SK-N-SH (cell line): ENCODE measurements around the gene IGFALS. TPM values are rescaled to one million over a fixed set of nuclear protein-coding genes. Genes with fewer than 3 reads are reported as not detected.

ENCODE experiments used
- CTCF ChIA-PET: fragments of 300-600, 350-600 bp; formaldehyde crosslinking; extraction: SDS; loops from one replicate; lab custom pipeline; 2021; lab: Yijun Ruan, JAX
- POLR2A ChIA-PET: fragments of 350-600 bp; sonication (Branson Sonifier 250); formaldehyde crosslinking; extraction: SDS; loops from one replicate; lab custom pipeline; 2020; ENCODE audit warnings: antibody characterized with exemption, inconsistent platforms; lab: Yijun Ruan, JAX
- DNase-seq: peaks from one replicate; pipeline ENCODE4 v3.0.0; 2012
- H2AFZ ChIP-seq: fragments of 200-600 bp; sonication (generic); 2 replicates; pipeline ENCODE4 v1.8.1; 2016; ENCODE audit warnings: antibody characterized with exemption, mild to moderate bottlenecking, low read depth
- H3F3A ChIP-seq: fragments of 200-600 bp; sonication (generic); replicated peaks from 2 replicates; pipeline ENCODE3; 2016; ENCODE audit warnings: antibody characterized with exemption, mild to moderate bottlenecking; ENCODE audit not compliant: insufficient read depth
- H3K27ac ChIP-seq, 2 experiments: fragments of 200-500 bp in 1 of 2; fragments of 200-600 bp in 1 of 2; sonication (Bioruptor generic) in 1 of 2; sonication (generic), shearing (Covaris generic) in 1 of 2; 2 replicates each; pipeline versions ENCODE4 v1.5.1 to v1.6.1; 2014 to 2016; ENCODE audit warnings: low read depth in 2 of 2, inconsistent platforms in 1 of 2, low read length in 1 of 2, mild to moderate bottlenecking in 1 of 2, mixed read lengths in 1 of 2
- H3K27me3 ChIP-seq: fragments of 200-600 bp; sonication (generic), shearing (Covaris generic); 2 replicates; pipeline ENCODE4 v1.6.1; 2016; ENCODE audit warnings: mixed run types; ENCODE audit not compliant: insufficient read depth
- H3K36me3 ChIP-seq, 2 experiments: fragments of 200-500 bp in 1 of 2; fragments of 200-600 bp in 1 of 2; sonication (Bioruptor generic) in 1 of 2; sonication (generic) in 1 of 2; replicated peaks in 1 of 2; 2 replicates each; pipeline versions ENCODE3 to v1.5.1; 2014 to 2016; ENCODE audit warnings: low read length in 1 of 2, mild to moderate bottlenecking in 1 of 2; ENCODE audit not compliant: insufficient read depth in 2 of 2, control insufficient read depth in 1 of 2
- H3K4me1 ChIP-seq, 2 experiments: fragments of 200-500 bp in 1 of 2; fragments of 200-600 bp in 1 of 2; sonication (Bioruptor generic) in 1 of 2; sonication (generic), shearing (Covaris generic) in 1 of 2; 2 replicates each; pipeline versions ENCODE4 v1.5.1 to v1.6.1; 2014 to 2016; ENCODE audit warnings: low read depth in 1 of 2, low read length in 1 of 2, mixed run types in 1 of 2; ENCODE audit not compliant: insufficient read depth in 2 of 2, control insufficient read depth in 1 of 2
- H3K4me2 ChIP-seq: fragments of 200-600 bp; sonication (generic), shearing (Covaris generic); 2 replicates; pipeline ENCODE4 v1.6.1; 2017; ENCODE audit warnings: mixed run types
- H3K4me3 ChIP-seq, 2 experiments: fragments of 200-500 bp in 1 of 2; fragments of 200-600 bp in 1 of 2; sonication (Bioruptor generic) in 1 of 2; sonication (generic), shearing (Covaris generic) in 1 of 2; 2 replicates each; pipeline versions ENCODE4 v1.5.1 to v1.8.1; 2014 to 2016; ENCODE audit warnings: low read depth in 2 of 2, inconsistent platforms in 1 of 2, low read length in 1 of 2, mild to moderate bottlenecking in 1 of 2, mixed read lengths in 1 of 2, moderate library complexity in 1 of 2
- H3K79me2 ChIP-seq: fragments of 200-600 bp; sonication (generic); 2 replicates; pipeline ENCODE4 v1.8.1; 2017; ENCODE audit warnings: mild to moderate bottlenecking; ENCODE audit not compliant: insufficient read depth
- H3K9ac ChIP-seq: fragments of 200-600 bp; sonication (generic); 2 replicates; pipeline ENCODE4 v1.6.1; 2017; ENCODE audit warnings: mixed run types
- H3K9me2 ChIP-seq: fragments of 200-600 bp; sonication (generic); 2 replicates; pipeline ENCODE4 v1.6.1; 2017; ENCODE audit warnings: mixed run types
- H3K9me3 ChIP-seq: fragments of 200-600 bp; sonication (generic); 2 replicates; pipeline ENCODE4 v1.6.1; 2017; ENCODE audit warnings: mixed run types, mild to moderate bottlenecking, moderate library complexity
- H4K20me1 ChIP-seq: fragments of 200-600 bp; sonication (generic); 2 replicates; pipeline ENCODE4 v1.6.1; 2017; ENCODE audit warnings: mild to moderate bottlenecking, mixed run types; ENCODE audit not compliant: insufficient read depth
- CHD2 ChIP-seq: fragments of 150-350 bp; IDR thresholded peaks from 2 replicates; pipeline ENCODE4 v1.6.1; 2018; ENCODE audit warnings: low read length; ENCODE audit not compliant: partially characterized antibody
- CTCF ChIP-seq: fragments of 200-600 bp; sonication (generic); IDR thresholded peaks from 2 replicates; pipeline ENCODE4 v1.6.1; 2017; ENCODE audit warnings: antibody characterized with exemption, mild to moderate bottlenecking, moderate library complexity
- EP300 ChIP-seq, 2 experiments: IDR thresholded peaks; 2 replicates each; pipeline versions ENCODE4 v1.4.0 to v1.6.1; 2012; ENCODE audit warnings: borderline replicate concordance in 1 of 2, low read depth in 1 of 2, low read length in 1 of 2
- EZH2phosphoT487 ChIP-seq: fragments of 200-600 bp; sonication (generic); IDR thresholded peaks from 2 replicates; pipeline ENCODE4 v1.6.1; 2017; ENCODE audit warnings: low read depth, mixed run types, mild to moderate bottlenecking, antibody characterized with exemption, moderate library complexity, borderline replicate concordance
- FOXM1 ChIP-seq: IDR thresholded peaks from 2 replicates; pipeline ENCODE4 v1.4.0; 2012; ENCODE audit warnings: low read depth, mild to moderate bottlenecking
- JUND ChIP-seq: IDR thresholded peaks from 2 replicates; pipeline ENCODE4 v1.4.0; 2012
- MEF2A ChIP-seq: IDR thresholded peaks from 2 replicates; pipeline ENCODE4 v1.4.0; 2012; ENCODE audit warnings: low read depth, borderline replicate concordance
- MXI1 ChIP-seq: IDR thresholded peaks from 2 replicates; pipeline ENCODE4 v1.6.1; 2012; ENCODE audit warnings: mild to moderate bottlenecking, low read depth, low read length, improper control_type of control experiment
- NFIC ChIP-seq: IDR thresholded peaks from 2 replicates; pipeline ENCODE4 v1.4.0; 2012; ENCODE audit warnings: borderline replicate concordance
- PBX3 ChIP-seq: IDR thresholded peaks from 2 replicates; pipeline ENCODE4; 2012
- POLR2AphosphoS5 ChIP-seq: IDR thresholded peaks from 2 replicates; pipeline ENCODE4 v1.6.1; 2012; ENCODE audit warnings: low read depth, low read length
- RAD21 ChIP-seq: IDR thresholded peaks from 2 replicates; pipeline ENCODE4 v1.6.1; 2012; ENCODE audit warnings: mild to moderate bottlenecking, low read length
- REST ChIP-seq: IDR thresholded peaks from 2 replicates; pipeline ENCODE4 v1.6.1; 2012; ENCODE audit warnings: mild to moderate bottlenecking, low read depth, low read length, moderate library complexity
- RXRA ChIP-seq: IDR thresholded peaks from 2 replicates; pipeline ENCODE4 v1.4.0; 2012; ENCODE audit warnings: low read depth, mild to moderate bottlenecking, borderline replicate concordance
- SMC3 ChIP-seq: IDR thresholded peaks from 2 replicates; pipeline ENCODE4 v1.6.1; 2012; ENCODE audit warnings: low read depth, low read length, improper control_type of control experiment
- TEAD4 ChIP-seq: IDR thresholded peaks from 2 replicates; pipeline ENCODE4 v1.4.0; 2012; ENCODE audit warnings: mild to moderate bottlenecking, borderline replicate concordance; ENCODE audit not compliant: insufficient read depth
- USF1 ChIP-seq: IDR thresholded peaks from 2 replicates; pipeline ENCODE4 v1.4.0; 2012; ENCODE audit warnings: low read depth, borderline replicate concordance
- WGBS: methylation state at CpG from one replicate; pipeline ENCODE4 v1.1.6; 2017; ENCODE audit warnings: low lambda C conversion rate; 5-methylcytosine and 5-hydroxymethylcytosine counted together
- polyA plus RNA-seq, 3 experiments: library from polyadenylated mRNA; depleted of rRNA; stranded (reverse); fragments of >200 nt; gene quantifications; 2 replicates each; pipeline ENCODE4 v1.2.3, GENCODE V29; 2012

IGFALS gene
- polyA plus RNA-seq, 1 of the 3 experiments (the other 2 are of a cell fraction) = 0.02 TPM

GRCh38 chr16:1781254-1781653 lies 12.3 kb downstream of the IGFALS start:
- POLR2A ChIA-PET = interaction anchor here (1.1 to 2.2 kb wide), 4 partner anchors 10 to 151 kb away, joined by 3 to 24 read pairs (median 6); partner anchors contain the start of genes EME2, FAHD1, HAGH and MRPS34
- Histone ChIP-seq H4K20me1 (peaks cover 10% of the 10 kb centered on the region; the same call in 1 of the 2 replicates), H3K79me2 (peaks cover 48% of the 10 kb centered on the region), H3F3A (peaks cover 8% of the 10 kb centered on the region), H3K36me3 (peaks cover 3 to 36% of the 10 kb centered on the region in 2 experiments), H3K4me1 (peaks cover 0 to 8% of the 10 kb centered on the region in 2 experiments; a peak in 1 of 4 replicates), H3K9ac (peak overlapping the region; percentile 73; the same call in 1 of the 2 replicates), H3K9me3 (no peaks in the 10 kb centered on the region), H2AFZ (no peak overlapping the region), H3K27ac (no peak overlapping the region), H3K9me2 (no peaks in the 10 kb centered on the region), H3K27me3 (no peaks in the 10 kb centered on the region), H3K4me3 (peak overlapping the region; percentile 77 to 90), H3K4me2 (peak overlapping the region; percentile 91)
- no peak for TF ChIP-seq MEF2A
- TF ChIP-seq USF1 = no peak
- TF ChIP-seq EP300 (IDR thresholded peaks at IDR 0.05; ENCODE audit: borderline replicate concordance in 1 of 2, low read depth in 1 of 2, low read length in 1 of 2) = no peak
- no peak for TF ChIP-seq SMC3
- TF ChIP-seq NFIC = no peak
- TF ChIP-seq RAD21 = no peak
- no peak for TF ChIP-seq CTCF
- no peak for TF ChIP-seq EZH2phosphoT487
- TF ChIP-seq CHD2 = no peak
- no peak for TF ChIP-seq FOXM1
- TF ChIP-seq POLR2AphosphoS5 = no peak
- no peak for TF ChIP-seq JUND
- no peak for TF ChIP-seq MXI1
- no peak for TF ChIP-seq REST
- TF ChIP-seq PBX3 = no peak
- TF ChIP-seq RXRA = no peak
- no peak for TF ChIP-seq TEAD4
- no peak for DNase-seq
- 58% methylated on average over 10 of the region's 20 CpGs for WGBS
- CTCF ChIA-PET = interaction anchor here (4.3 kb wide), 1 partner anchor 7 kb away, joined by 40 read pairs; the partner anchor contains the start of genes EME2 and MRPS34
